ENCODE measurements around the gene PPARG. TPM values are rescaled to one million over a fixed set of nuclear protein-coding genes. Genes with fewer than 3 reads are reported as not detected.

PPARG gene
- polyA plus RNA-seq, 1 of the 3 experiments (the other 2 are of a cell fraction) = 2.8 TPM

DNA sequence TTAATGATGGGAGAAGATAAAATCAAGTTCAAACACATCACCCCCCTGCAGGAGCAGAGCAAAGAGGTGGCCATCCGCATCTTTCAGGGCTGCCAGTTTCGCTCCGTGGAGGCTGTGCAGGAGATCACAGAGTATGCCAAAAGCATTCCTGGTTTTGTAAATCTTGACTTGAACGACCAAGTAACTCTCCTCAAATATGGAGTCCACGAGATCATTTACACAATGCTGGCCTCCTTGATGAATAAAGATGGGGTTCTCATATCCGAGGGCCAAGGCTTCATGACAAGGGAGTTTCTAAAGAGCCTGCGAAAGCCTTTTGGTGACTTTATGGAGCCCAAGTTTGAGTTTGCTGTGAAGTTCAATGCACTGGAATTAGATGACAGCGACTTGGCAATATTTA, 127.9 kb downstream of the PPARG start:
- Histone ChIP-seq H3K4me2 (no peak overlapping the region), H2AFZ (ENCODE audit: low read depth) (no peak overlapping the region), H3K27ac (ENCODE audit: low read depth in 2 of 2, low read length in 1 of 2) (no peak overlapping the region), H3F3A (replicated peaks; ENCODE audit: insufficient read depth) (no peaks in the 10 kb centered on the region), H4K20me1 (ENCODE audit: insufficient read depth) (no peaks in the 10 kb centered on the region), H3K27me3 (ENCODE audit: insufficient read depth) (no peaks in the 10 kb centered on the region), H3K4me1 (ENCODE audit: control insufficient read depth in 1 of 2, insufficient read depth in 2 of 2, low read depth in 1 of 2, low read length in 1 of 2) (no peaks in the 10 kb centered on the region), H3K9ac (no peak overlapping the region), H3K36me3 (replicated peaks in 1 of 2; ENCODE audit: control insufficient read depth in 1 of 2, insufficient read depth in 2 of 2, low read length in 1 of 2) (no peaks in the 10 kb centered on the region), H3K9me3 (no peaks in the 10 kb centered on the region), H3K4me3 (ENCODE audit: low read depth in 2 of 2, low read length in 1 of 2) (no peak overlapping the region), H3K9me2 (no peaks in the 10 kb centered on the region), H3K79me2 (ENCODE audit: insufficient read depth) (no peaks in the 10 kb centered on the region)
- WGBS (ENCODE audit: low lambda C conversion rate) = 80% methylated on average over 8 of the region's 8 CpGs
- CTCF ChIA-PET = no interaction called here
- no peak for TF ChIP-seq GABPA (IDR thresholded peaks at IDR 0.05; ENCODE audit: low read depth)
- TF ChIP-seq ZBTB33 (IDR thresholded peaks at IDR 0.05; ENCODE audit: borderline replicate concordance, low read depth) = no peak
- no peak for TF ChIP-seq JUND (IDR thresholded peaks at IDR 0.05)
- no peak for TF ChIP-seq EZH2phosphoT487 (IDR thresholded peaks at IDR 0.05; ENCODE audit: borderline replicate concordance, low read depth)
- no peak for TF ChIP-seq FOXJ3 (CRISPR knock-in tag; IDR thresholded peaks at IDR 0.05)
- no peak for TF ChIP-seq ELF1 (IDR thresholded peaks at IDR 0.05)
- TF ChIP-seq YY1 (IDR thresholded peaks at IDR 0.05; ENCODE audit: low read depth) = no peak
- no peak for TF ChIP-seq RAD21 (IDR thresholded peaks at IDR 0.05; ENCODE audit: low read length)
- TF ChIP-seq SMC3 (IDR thresholded peaks at IDR 0.05; ENCODE audit: low read depth, low read length) = no peak
- TF ChIP-seq NRF1 (IDR thresholded peaks at IDR 0.05; ENCODE audit: low read depth, low read length) = no peak
- TF ChIP-seq SIN3A (IDR thresholded peaks at IDR 0.05; ENCODE audit: borderline replicate concordance, low read depth, low read length) = no peak
- TF ChIP-seq PBX3 (IDR thresholded peaks at IDR 0.05) = no peak
- no peak for TF ChIP-seq USF1 (IDR thresholded peaks at IDR 0.05; ENCODE audit: borderline replicate concordance, low read depth)
- TF ChIP-seq, protein P1, sequence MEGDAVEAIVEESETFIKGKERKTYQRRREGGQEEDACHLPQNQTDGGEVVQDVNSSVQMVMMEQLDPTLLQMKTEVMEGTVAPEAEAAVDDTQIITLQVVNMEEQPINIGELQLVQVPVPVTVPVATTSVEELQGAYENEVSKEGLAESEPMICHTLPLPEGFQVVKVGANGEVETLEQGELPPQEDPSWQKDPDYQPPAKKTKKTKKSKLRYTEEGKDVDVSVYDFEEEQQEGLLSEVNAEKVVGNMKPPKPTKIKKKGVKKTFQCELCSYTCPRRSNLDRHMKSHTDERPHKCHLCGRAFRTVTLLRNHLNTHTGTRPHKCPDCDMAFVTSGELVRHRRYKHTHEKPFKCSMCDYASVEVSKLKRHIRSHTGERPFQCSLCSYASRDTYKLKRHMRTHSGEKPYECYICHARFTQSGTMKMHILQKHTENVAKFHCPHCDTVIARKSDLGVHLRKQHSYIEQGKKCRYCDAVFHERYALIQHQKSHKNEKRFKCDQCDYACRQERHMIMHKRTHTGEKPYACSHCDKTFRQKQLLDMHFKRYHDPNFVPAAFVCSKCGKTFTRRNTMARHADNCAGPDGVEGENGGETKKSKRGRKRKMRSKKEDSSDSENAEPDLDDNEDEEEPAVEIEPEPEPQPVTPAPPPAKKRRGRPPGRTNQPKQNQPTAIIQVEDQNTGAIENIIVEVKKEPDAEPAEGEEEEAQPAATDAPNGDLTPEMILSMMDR (IDR thresholded peaks at IDR 0.05) = no peak
- POLR2A ChIA-PET = no interaction called here
- DNase-seq = no peak

Data from SK-N-SH (cell line).